ENCODE measurements around the gene TAMM41. TPM values are rescaled to one million over a fixed set of nuclear protein-coding genes. Genes with fewer than 3 reads are reported as not detected.

TAMM41 gene
- total and polyA plus RNA-seq, 2 donors (not counting 1 experiment from before 2014, with no cell fraction given): 5.6 to 9.0 TPM

DNA sequence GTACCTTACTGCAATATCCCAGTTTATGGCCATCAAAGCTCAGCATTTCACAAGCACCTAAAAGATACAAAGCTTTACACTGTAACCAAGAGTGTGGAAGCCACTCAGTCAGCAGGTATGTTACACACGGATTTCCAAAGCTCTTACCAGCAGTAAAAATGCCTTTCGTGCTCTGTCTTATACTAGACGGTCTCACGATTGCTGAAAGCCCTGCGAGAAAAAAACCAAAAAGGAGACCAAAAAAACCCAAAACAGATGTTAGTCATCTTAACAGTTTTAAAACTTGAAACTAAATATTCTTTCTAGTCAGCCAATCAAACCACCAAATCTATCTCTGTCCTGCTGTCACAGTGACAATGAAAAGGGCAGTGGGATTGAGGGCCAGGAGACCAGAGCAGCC is 39.0 kb downstream of the TAMM41 start:
- H3K27me3 ChIP-seq (ENCODE audit: control insufficient read depth, insufficient read depth, low read length): no peaks in the 10 kb centered on the region
- H3K79me2 ChIP-seq (ENCODE audit: control insufficient read depth, insufficient read depth, low read length): no peaks in the 10 kb centered on the region
- H3K9me3 ChIP-seq (ENCODE audit: control insufficient read depth, insufficient read depth, low read depth, low read length): no peaks in the 10 kb centered on the region
- H3K4me3 ChIP-seq (replicated peaks in 1 of 4; ENCODE audit: control extremely low read depth in 1 of 4, insufficient read depth in 1 of 4, low read depth in 3 of 4, low read length in 4 of 4): no peak overlapping the region
- TF ChIP-seq, protein P1, sequence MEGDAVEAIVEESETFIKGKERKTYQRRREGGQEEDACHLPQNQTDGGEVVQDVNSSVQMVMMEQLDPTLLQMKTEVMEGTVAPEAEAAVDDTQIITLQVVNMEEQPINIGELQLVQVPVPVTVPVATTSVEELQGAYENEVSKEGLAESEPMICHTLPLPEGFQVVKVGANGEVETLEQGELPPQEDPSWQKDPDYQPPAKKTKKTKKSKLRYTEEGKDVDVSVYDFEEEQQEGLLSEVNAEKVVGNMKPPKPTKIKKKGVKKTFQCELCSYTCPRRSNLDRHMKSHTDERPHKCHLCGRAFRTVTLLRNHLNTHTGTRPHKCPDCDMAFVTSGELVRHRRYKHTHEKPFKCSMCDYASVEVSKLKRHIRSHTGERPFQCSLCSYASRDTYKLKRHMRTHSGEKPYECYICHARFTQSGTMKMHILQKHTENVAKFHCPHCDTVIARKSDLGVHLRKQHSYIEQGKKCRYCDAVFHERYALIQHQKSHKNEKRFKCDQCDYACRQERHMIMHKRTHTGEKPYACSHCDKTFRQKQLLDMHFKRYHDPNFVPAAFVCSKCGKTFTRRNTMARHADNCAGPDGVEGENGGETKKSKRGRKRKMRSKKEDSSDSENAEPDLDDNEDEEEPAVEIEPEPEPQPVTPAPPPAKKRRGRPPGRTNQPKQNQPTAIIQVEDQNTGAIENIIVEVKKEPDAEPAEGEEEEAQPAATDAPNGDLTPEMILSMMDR (conservative IDR thresholded peaks at IDR 0.05 in 1 of 2, IDR thresholded peaks at IDR 0.05 in 1 of 2; ENCODE audit: low read depth in 1 of 2, low read length in 2 of 2): no peak
- TF ChIP-seq EZH2 (IDR thresholded peaks at IDR 0.05; ENCODE audit: low read length, missing control alignments): no peak
- H3K4me1 ChIP-seq (ENCODE audit: control insufficient read depth, extremely low read depth, insufficient read depth, low read length): peaks cover 9% of the 10 kb centered on the region
- H3K4me2 ChIP-seq (ENCODE audit: extremely low read depth, insufficient read depth, low read length): no peak overlapping the region
- peak in 1 of 2 donors; percentile 20 for DNase-seq (ENCODE audit: low read depth in 2 of 2)
- H3K36me3 ChIP-seq (ENCODE audit: control insufficient read depth, insufficient read depth, low read length): no peaks in the 10 kb centered on the region
- no peak overlapping the region for H2AFZ ChIP-seq (ENCODE audit: low read length)
- peaks cover 2% of the 10 kb centered on the region for H4K20me1 ChIP-seq (ENCODE audit: control insufficient read depth, extremely low read depth, insufficient read depth, low read length)
- no peak overlapping the region for H3K9ac ChIP-seq (ENCODE audit: insufficient read depth, low read length)
- no peak overlapping the region for H3K27ac ChIP-seq (ENCODE audit: insufficient read depth, low read length)

DNA sequence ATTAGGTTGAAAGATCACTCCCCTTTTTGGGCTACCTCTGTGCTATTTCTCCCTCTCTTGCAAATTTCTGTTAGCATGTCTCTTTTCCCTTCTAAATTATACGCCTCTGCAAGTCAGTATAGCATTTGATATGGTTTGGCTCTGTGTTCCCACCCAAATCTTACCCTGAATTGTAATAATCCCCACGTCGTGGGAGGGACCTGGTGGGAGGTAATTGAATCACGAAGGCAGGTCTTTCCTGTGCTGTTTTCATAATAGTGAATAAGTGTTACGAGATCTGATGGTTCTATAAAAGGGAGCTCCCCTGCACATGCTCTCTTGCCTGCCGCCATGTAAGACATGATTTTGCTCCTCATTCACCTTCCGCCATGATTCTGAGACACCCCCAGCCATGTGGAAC is 41.0 kb downstream of the TAMM41 start:
- no peak overlapping the region for H3K4me3 ChIP-seq (replicated peaks in 1 of 4; ENCODE audit: control extremely low read depth in 1 of 4, insufficient read depth in 1 of 4, low read depth in 3 of 4, low read length in 4 of 4)
- H3K79me2 ChIP-seq (ENCODE audit: control insufficient read depth, insufficient read depth, low read length): no peaks in the 10 kb centered on the region
- H3K27me3 ChIP-seq (ENCODE audit: control insufficient read depth, insufficient read depth, low read length): no peaks in the 10 kb centered on the region
- no peaks in the 10 kb centered on the region for H3K36me3 ChIP-seq (ENCODE audit: control insufficient read depth, insufficient read depth, low read length)
- H2AFZ ChIP-seq (ENCODE audit: low read length): no peak overlapping the region
- no peak overlapping the region for H3K9ac ChIP-seq (ENCODE audit: insufficient read depth, low read length)
- DNase-seq (ENCODE audit: low read depth in 2 of 2): no peak
- TF ChIP-seq EZH2 (IDR thresholded peaks at IDR 0.05; ENCODE audit: low read length, missing control alignments): no peak
- TF ChIP-seq, protein P1 (conservative IDR thresholded peaks at IDR 0.05 in 1 of 2, IDR thresholded peaks at IDR 0.05 in 1 of 2; ENCODE audit: low read depth in 1 of 2, low read length in 2 of 2): no peak
- H3K4me1 ChIP-seq (ENCODE audit: control insufficient read depth, extremely low read depth, insufficient read depth, low read length): peaks cover 9% of the 10 kb centered on the region
- H3K9me3 ChIP-seq (ENCODE audit: control insufficient read depth, insufficient read depth, low read depth, low read length): no peaks in the 10 kb centered on the region
- H3K4me2 ChIP-seq (ENCODE audit: extremely low read depth, insufficient read depth, low read length): no peak overlapping the region
- H3K27ac ChIP-seq (ENCODE audit: insufficient read depth, low read length): no peak overlapping the region
- H4K20me1 ChIP-seq (ENCODE audit: control insufficient read depth, extremely low read depth, insufficient read depth, low read length): peaks cover 2% of the 10 kb centered on the region

DNA sequence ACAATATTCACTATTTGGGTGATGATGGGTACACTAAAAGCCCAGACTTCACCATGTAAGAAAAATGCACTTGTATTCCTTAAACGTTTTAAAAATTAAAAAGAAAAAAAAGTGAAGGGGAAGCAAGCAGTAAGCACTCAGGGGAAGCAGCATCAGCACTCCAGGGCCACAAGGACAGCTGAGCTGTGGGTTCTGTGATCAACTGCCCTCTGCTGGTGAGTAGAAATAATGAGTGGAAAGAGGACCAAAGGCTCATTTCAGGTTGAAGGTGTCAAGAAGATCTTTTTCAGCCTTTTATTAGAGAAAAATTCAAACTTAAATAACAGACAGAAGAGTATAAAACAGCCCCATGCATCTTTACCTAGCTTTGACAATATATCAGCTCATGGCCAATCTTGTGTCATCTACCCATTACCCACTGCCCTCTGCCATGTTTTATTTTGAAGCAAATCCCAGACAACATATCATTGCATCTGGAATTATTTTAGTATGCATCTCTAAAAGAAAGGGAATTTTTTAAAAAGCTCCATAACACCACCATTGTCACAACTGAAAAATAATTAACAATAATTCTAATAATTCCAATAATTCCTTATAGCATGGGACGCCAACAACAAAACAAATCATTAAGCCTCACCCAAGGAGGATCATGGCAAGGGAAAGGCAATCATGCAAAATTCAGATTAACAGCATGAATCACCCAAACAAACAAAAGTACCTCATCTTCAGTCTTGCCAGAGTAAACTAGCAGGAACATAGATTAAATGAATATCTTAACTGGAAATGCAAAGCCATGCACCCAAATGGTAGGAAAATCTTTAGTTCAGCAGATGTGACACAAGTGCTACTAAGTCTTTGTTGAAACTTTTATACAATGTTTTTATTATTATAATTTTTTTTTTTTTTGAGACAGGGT is 42.5 kb downstream of the TAMM41 start:
- Histone ChIP-seq H3K4me2 (ENCODE audit: extremely low read depth, insufficient read depth, low read length) (no peak overlapping the region), H3K9ac (ENCODE audit: insufficient read depth, low read length) (no peak overlapping the region), H3K79me2 (ENCODE audit: control insufficient read depth, insufficient read depth, low read length) (no peaks in the 10 kb centered on the region), H3K4me3 (replicated peaks in 1 of 4; ENCODE audit: control extremely low read depth in 1 of 4, insufficient read depth in 1 of 4, low read depth in 3 of 4, low read length in 4 of 4) (no peak overlapping the region), H4K20me1 (ENCODE audit: control insufficient read depth, extremely low read depth, insufficient read depth, low read length) (no peaks in the 10 kb centered on the region), H3K9me3 (ENCODE audit: control insufficient read depth, insufficient read depth, low read depth, low read length) (no peaks in the 10 kb centered on the region), H3K4me1 (ENCODE audit: control insufficient read depth, extremely low read depth, insufficient read depth, low read length) (peaks cover 2% of the 10 kb centered on the region), H3K36me3 (ENCODE audit: control insufficient read depth, insufficient read depth, low read length) (no peaks in the 10 kb centered on the region), H3K27me3 (ENCODE audit: control insufficient read depth, insufficient read depth, low read length) (no peaks in the 10 kb centered on the region), H2AFZ (ENCODE audit: low read length) (no peak overlapping the region), H3K27ac (ENCODE audit: insufficient read depth, low read length) (no peak overlapping the region)
- peak; percentile 50 to 62 for DNase-seq (ENCODE audit: low read depth in 2 of 2)
- TF ChIP-seq, protein P1 (conservative IDR thresholded peaks at IDR 0.05 in 1 of 2, IDR thresholded peaks at IDR 0.05 in 1 of 2; ENCODE audit: low read depth in 1 of 2, low read length in 2 of 2): peak; percentile 66 to 70
- no peak for TF ChIP-seq EZH2 (IDR thresholded peaks at IDR 0.05; ENCODE audit: low read length, missing control alignments)
